Pulmonary artery endothelial cell (primary cell): Measurements from ENCODE around the gene SVIL. TPM values are rescaled to one million over a fixed set of nuclear protein-coding genes. Genes with fewer than 3 reads are reported as not detected.
"Not testable (repeated sequence)": the region's sequence is repeated elsewhere in the genome, so short reads cannot be mapped to it uniquely, and the experiment has no call there.

Experiments
- DNase-seq: peaks from one replicate; pipeline ENCODE4 v3.0.0-alpha.2; 2011; ENCODE audit warnings: low read depth, low spot score
- total RNA-seq: library from RNA; depleted of rRNA; stranded (reverse); fragments of >200 nt; gene quantifications from 2 replicates; pipeline ENCODE4 v1.2.3, GENCODE V29; 2014

The SVIL gene
- total RNA-seq, 1 donor from 2014 or later, result 67.4 TPM

DNA sequence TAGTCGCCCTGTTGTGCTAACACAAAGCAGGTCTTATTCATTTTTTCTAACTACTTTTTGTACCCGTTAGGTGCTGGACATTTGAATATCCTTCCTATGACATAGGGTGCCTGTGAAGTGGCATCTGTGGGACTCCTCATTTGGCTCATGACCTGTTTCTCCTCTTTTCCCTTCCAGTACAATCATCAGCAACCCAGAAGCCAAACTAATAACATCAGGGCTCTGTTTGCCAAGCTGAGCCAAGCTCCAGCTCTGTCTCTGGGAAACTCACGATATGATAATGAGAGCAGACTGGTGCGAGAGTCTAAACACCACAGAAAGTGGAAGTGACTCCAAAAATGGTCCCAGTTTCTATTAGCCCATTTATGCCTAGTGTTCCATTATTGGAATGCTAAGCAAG is 92.0 kb downstream of the SVIL start:
- no peak for DNase-seq

DNA sequence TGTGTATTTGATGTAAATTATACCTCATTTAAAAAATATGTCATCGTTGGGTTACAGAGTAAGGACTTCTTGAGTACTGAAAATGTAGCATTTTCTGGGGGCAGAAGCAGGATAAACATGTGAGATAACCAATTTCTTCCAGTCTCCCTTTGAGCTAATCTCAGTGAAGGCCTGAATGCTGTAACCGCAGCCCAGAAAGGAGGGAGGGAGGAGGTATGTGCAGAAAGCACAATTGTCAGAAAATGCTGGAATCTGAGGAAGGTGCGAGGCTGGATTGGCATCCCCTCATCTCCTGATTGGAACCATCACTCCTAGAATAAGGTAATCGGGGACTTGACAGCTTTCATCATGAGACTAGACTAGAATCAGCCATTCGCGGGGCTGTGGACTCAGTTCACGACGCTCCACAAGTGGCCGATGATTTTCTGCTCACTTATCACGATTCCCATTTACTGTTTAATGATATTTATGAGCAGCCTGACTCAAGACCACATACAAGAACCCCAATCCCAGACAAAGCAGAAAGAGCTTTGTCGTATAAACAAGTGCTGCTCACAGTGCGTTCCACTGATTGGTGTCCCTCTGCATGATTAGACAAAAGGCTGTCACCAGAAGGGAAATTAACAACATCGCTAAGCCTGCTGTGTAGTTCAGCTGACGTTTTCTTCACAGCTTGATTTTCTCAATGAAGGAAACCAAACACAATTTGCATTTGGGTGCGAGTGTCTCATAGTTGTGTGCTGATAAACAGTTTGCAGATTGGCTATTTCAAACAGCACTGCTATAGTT is 93.2 kb downstream of the SVIL start:
- no peak for DNase-seq

DNA sequence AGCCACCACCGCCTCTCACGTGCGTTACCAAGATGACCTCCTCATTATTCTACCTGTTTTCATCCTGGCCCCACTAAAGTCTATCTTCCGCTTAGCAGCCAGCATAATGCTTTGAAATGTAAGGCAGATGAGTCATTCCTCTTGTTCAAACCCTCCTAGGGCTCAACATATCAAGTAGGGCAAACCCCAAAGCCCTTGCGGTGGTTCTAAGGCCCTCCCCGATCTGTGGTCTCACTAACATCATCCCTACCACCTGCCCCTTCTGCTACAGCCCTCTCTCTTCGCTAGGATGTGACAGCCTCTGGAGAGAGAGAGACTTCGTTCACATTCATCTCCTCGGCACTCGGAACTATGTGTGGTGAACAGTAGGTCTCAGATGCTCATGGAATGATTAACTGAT is 94.8 kb downstream of the SVIL start:
- DNase-seq, result no peak

DNA sequence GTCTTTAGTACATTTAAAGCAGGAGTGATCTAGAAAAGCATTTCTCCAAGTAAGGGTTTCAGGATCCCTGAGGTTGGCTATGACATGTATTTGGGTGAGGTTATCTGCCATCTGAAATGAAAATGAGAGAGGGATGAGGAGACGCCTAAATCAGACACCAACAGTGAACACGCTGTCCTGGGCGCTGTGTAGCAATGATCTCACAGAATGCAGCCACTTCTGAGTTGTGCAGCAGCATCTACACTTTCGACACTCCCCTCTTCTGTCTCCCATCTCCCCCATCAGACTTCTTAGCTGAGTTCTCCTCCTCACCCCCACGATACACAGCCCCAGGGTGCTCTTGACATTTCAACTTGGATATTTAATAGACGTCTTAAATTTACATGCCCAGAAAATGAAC is 95.4 kb downstream of the SVIL start:
- no peak for DNase-seq

DNA sequence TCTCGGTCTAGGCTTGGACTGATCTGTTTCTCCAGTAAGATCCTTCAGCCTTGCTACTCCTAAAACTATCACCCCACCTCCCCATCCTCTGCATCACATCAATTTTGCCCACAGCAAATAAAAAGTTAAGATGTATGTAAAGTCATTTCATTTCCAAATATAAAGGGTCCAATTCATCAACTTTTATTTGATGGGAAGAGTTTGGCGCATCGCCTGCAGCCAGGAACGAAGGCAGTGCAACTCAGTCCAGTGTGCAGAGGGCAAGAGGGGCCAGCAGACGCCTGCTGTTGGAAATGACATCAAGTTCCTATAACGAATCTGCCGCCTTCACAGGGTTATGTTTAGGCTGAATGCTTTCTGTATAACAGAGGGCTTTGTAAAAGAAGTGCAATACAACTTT is 97.0 kb downstream of the SVIL start:
- no peak for DNase-seq

DNA sequence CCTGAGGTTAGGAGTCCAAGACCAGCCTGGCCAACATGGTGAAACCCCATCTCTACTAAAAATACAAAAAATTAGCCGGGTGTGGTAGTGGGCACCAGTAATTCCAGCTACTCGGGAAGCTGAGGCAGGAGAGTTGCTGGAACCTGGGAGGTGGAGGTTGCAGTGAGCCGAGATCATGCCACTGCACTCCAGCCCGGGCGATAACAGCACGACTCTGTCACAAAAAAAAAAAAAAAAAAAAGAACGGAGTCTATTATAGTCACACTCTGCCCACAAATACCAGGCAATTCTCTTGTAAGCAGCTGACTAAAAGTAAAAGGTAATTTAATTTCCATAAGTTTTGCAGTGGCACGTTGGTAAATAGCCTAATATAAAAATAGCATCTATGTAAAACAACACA is 98.1 kb downstream of the SVIL start:
- not testable (repeated sequence) for DNase-seq

DNA sequence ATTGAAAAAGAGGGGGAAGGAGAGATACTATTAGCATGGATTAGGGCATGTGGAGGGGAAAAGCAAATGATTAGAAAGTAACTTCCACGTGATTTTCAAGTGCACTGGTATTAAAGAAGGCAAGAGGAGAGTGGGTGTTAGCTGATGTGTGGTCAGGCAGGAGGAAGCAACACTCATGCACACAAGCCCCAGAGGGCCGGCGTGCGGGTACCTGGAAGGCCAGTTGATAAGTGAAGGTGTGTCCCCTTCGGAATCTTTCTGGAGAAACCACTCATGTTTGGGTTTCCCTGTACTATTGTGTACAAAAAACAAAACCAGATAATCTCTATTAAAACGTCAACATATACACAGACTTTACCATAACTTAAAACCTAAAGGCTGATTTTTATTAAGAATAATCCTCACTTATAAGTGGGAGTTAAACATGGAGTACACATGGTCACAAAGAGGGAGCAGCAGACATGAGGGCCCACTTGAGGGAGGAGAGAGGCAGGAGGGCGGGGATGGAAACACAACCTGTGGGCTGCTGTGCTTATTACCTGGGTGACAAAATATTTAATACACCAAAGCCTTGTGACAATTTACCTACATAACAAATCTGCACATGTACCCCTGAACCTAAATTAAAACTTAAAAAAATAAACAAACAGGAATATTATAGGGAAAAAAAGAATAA is 98.9 kb downstream of the SVIL start:
- no peak for DNase-seq

DNA sequence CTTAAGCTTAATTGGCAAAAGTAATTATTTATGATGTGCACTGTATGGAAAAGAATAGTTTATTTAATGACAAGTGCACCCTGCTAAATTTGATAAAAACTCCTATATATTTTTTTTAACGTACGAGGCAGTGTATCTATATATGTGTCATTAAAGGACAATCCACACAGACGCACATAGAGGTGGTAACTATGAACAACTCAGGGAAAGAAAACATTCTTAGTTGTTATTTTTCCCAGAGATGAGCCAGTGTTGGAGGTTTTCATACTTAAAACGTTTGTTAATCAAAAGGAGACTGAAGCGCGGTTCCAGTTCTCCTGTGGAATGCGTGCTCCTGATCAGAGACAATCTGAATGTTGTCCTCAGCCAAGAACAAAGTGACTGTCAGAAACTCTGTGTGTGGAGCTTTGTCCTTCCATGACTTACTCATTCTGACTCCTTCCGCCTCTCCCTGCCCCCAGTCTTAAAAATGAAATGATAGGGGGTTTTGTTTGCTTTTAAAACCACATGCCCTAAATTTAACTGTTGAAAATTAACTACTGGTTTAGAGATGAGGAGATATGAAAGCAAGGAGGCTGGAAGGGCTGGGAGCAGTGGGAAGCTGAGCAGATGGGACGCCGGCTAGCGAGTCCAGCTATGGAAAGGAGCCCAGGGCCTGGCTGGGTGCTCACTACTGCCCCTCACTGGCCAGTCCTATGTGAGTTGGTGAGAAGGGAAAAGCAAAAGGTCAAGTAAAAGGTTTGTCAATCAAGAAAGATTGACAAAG is 99.6 kb downstream of the SVIL start:
- no peak for DNase-seq

DNA sequence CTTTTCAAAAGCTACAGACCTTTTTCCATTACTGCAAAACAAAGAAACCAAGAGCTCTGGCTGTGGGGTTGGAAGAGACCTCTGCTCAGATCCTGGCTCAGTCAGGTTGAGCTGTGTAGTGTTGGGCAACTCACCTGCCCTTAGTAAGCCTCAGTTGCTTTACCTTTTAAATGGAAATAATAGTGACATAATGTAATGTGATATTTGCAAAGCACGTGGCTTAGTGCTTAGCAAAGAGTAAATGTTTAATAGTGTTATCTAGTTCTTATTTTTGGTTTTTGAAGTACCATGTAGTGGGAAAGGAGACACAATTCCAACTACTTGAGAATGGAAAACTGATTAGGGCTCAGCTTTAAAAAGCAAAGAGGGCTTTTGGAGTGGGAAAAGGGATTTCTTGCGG is 100.2 kb downstream of the SVIL start:
- no peak for DNase-seq

DNA sequence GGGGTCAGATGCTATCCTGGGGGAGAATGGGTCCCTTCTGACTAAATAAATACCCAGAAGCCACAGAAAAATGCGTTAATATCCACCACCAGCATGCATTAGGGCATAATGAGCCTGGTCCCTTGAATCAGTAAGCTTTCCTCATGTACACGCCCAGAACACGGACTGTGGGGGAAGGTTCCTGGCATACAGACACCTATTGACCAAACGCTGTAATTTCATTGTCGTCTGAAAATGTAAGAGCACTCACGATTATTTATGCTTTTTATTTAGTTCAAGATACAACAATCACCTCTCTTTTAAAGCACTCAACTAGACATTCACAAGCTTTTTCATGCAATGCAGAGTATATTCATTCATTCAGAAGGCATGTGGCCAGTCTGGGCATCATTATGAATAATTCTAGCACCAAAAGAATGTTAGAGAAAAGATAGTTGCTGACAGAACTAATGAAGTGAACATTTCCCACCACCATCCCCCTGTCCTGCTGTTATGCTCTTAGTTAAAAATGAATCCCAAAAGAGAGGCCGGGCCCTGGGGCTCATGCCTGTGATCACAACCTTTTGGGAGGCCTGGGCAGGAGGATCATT is 101.0 kb downstream of the SVIL start:
- DNase-seq, result no peak

DNA sequence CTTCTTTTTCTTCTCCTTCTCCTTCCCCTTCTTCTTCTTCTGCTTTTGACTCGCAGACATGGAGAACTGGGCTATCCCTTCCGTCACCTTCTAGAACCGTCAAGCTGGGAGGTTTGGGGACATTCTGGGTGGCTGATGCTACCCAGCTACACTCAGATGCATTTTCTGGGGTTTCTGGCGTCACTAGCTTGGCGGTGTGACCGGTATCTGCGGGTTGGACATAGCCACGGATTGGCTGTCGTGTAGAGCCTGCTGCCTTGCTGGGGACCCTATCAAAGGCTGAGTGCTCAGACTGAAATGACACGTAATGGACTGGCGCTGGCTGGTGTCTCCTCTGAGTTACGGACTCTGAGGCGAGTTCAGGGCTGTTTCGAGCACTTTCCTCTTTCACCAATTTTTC is 101.7 kb downstream of the SVIL start:
- DNase-seq, result no peak

DNA sequence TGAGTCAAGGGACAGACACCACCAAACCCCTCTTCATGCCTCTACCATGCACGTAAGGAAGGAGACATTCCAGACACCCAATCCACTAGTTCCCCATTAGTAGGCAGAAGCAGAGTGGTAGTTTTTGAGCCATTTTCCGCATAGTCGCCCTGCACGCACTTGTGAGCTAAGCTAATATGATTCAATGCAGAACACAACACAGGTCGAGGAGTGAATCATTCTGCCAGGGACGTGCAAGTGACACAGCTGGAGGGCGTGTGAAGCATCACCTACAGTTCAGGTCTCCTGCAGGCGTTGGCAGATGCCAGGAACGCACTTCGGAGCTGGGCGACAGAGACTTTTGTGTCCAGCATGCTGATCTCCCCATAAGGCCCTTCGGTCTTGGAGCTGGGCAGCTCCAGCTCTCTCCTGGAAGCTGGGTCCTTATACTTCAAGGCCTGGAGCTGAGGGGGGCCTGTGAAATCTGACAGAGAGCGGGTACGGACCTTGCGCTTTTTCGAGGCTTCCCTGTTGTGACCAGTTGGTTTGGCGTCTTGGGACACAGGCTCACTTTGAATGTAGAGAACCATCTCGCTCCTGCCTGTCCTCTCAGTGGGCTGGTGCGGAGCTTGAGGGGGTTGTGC is 102.4 kb downstream of the SVIL start:
- no peak for DNase-seq

DNA sequence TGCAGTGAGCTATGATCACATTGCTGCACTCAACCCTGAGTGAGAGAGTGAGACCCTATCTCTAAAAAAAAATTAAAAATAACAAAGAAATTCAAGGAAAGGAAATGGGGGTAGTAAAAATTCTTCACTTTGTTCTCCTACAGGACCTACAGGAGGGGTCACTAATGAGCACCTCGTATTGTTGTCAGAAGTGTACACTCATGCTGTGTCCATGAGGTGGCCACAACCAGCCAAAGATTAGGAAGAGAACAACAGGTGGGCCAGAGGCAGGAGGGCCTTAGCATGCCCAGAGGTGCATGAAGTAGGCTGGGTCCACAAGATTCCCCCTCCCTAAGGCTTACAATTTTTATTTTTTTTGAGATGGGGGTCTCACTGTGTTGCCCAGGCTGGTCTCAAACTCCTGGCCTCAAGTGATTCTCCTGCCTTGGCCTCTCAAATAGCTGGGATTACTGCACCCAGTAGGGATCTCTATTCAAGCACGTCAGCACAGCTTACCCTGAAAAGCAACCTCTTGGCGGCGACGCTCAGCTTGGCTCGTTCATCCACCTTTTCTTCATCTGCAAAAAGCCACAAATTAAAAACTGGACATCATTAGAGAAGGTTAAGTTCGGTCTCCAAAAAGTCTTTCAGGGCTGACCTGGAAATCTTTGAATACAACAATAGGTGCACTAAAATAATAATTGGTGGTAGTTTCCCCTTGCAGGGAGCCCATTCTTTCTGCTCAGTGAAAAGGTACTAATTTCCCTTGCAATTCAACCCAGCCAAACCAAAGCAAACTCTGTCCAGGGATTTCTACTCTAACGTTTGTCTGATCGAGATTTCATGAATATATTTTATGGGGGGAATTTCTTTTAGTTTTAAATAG is 104.4 kb downstream of the SVIL start:
- no peak for DNase-seq

DNA sequence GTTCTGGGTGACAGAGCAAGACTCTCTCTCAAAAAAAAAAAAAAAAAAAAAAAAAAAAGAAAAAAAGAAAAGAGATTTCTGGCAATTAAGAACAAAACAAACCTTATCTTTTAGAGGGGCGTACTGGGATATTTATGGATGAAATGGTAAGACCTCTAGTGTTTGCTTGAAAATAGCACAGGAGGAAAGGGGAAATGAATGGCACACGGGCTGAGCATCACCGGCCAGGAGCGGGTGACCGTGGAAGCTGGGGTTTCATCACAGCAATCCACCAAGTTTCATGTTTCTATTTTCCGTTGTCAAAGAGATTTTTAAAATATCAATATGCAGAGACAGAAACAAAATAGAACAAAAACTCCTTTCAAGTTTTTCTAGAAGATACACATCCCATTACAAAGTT is 105.6 kb downstream of the SVIL start:
- no peak for DNase-seq

DNA sequence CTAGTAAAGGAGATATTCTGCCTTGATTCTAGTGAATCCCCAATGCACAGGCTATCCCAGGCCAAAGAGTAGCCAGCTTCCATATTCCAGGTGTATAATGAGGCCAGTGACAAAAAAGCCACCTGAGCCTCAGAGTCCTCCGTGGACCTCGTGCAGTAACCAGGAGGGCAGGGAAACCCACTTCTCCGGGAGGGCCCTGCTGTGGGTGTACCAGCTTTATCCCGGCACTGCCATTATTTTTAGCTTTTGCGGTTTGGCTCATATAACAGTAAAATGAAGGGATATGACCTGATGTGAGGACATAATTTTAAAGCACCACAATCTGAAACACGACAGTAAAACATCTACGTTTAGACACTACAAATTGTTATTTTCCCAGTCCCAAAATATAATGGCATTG is 109.0 kb downstream of the SVIL start:
- DNase-seq, result no peak

DNA sequence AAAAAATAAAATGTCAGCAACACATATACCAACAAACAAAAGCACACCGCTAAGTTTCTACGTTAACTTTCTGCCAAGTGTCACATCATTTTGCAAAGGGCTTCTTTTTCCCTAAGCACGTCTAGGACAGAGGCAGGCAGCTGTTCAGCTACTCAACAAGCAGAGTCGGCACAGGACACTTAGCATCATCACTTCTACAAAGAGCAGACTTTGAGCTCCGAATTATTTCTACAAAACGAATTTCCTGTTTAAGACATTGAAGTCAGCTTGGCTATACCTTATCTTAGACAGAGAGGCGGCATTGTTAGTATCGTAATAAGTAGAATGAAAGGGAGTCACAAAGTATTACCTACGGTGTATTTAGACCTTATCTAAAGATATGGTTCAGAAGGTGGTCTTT is 110.1 kb downstream of the SVIL start:
- DNase-seq, result no peak

DNA sequence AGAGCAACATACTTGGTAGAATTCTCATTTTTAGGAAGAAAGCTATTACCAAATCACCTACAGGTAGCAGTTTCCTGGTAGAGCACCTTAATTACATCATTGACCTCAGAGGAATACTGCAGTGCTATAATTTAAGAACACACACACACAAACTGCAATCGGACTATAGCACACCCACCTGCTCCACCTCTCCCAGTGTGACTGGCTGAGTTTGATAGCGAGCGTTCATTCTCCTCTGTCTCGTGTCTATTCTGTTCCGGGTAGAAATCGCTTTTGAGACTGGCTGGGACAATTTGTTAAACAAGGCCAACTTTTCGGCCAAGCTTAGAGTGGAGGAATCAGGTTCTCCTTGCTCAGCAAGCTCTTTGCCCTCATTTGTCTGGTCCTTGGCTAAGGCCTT is 110.5 kb downstream of the SVIL start:
- DNase-seq, result no peak

DNA sequence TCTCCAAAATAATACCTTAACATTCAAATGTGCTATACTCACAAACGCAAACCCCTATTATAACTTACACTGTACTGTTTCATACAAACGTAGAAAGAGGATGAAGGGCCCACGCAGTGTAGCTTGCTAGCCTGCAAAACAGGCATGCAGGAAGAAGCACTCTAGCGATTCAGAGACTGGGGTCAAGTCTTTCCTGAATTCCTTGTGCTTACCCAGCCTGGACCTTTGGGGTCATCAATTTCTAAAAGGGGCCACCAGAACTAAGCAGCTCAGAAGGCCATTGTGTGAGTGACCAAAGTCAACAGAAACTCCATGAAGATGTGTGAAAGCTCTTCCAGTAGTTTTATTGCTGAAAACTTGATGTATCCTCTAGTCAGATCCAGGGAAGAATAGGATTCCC is 111.9 kb downstream of the SVIL start:
- DNase-seq, result no peak

DNA sequence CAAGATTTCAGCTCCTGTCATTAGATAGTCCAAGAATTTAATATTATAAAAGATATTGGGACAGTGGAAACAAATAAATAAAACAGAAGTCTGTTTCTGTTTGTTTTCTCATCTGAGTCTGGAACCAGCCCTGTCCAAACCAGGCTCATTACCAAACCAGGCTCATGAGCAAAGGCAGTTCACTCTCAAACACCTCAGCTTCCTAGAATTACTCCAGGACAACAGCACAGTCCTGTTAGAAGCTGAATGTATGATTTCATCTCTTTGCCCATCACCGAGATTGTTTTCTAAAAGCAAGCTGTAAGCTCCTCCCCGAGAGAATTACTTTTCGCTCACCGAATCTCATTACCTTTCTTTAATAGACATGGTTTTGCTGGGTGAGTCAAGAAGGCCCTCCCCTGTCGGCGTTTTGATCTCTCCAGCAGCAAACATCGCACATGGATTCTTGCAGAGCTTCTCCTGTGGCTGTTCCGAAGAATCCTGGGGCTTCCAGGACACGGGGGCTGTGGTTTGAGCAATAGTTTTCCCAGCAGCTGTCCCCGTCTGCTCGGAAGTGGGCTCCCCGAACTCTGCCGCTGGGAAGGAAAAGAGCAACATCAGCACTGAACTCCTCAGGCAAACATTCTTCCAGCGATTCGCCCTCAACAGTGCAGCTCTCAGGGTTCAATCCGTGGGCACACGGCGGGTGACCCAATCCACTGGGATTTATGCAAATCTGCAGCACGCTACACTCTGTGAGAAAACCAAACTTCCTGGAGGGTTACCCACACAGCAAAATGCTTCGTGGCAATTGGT is 112.5 kb downstream of the SVIL start:
- DNase-seq, result no peak

DNA sequence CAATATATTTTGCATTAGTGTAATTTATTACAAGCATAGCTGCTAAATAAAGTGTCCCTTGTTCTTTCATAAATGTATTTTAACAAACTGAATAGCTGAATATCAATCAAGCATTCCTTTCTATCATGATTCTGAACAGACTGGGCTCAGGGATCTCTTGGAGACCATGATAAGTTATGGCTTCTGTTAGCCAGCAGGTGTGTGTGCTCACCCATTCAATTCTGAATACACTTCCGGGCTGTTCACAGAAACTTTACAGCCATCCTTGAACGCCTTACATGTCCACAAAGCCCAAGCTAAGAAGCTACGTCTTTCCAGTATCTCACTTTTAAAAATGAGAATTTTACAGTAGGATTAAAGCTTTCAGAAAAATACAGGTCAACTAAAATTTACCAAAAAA is 115.1 kb downstream of the SVIL start:
- no peak for DNase-seq
